Daoy (cell line): Measurements from ENCODE around the gene LRP1B. TPM values are rescaled to one million over a fixed set of nuclear protein-coding genes. Genes with fewer than 3 reads are reported as not detected.
A peak's percentile ranks its signal among the peaks of the same experiment; 100 is the strongest.
"Not testable (repeated sequence)": the region's sequence is repeated elsewhere in the genome, so short reads cannot be mapped to it uniquely, and the experiment has no call there.

ENCODE experiments used
- DNase-seq: peaks from one replicate; pipeline ENCODE4 v3.0.0-alpha.2; 2015; ENCODE audit warnings: low read depth
- total RNA-seq: library from RNA; depleted of rRNA; stranded (reverse); fragments of >200 nt; shearing (Covaris generic); gene quantifications from 2 replicates; pipeline ENCODE4 v1.2.3, GENCODE V29; 2014

The LRP1B gene
- total RNA-seq, 1 experiment from 2014 or later, result not detected

DNA sequence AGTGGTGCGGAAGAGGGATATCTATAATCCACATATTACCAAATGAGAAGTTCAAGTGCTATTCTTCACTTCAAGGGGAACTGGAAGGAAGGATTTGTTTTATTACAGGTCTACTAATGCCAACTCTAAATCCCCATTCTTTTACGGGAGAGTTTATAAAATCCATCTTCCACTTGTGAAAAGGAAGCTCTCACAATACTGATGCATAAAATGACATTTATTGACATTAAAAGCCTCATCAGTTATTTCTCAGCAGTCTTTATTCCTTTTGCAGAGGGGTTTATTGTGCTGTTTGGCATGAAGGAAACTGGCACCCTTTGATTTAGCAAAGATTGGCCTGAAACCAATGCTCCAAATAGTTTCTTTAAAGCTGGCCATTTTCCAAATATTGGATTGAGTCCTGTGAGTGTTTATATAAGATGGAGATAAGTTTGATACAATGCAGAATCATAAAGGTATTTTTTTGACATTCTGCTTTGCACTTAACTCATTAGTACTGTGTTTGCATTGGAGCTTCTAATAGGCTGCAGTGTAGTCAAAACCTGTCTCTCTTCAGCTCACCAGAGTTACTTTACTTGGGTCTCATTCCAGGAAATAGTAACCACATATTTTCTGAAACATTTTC, 26.6 kb downstream of the LRP1B start:
- no peak for DNase-seq

- DNase-seq, result peak; percentile 3
These were observed 29.8 kb downstream of the LRP1B start for GRCh38 chr2:142100970-142101369.

GRCh38 chr2:142100139-142100873, 30.5 kb downstream of the LRP1B start:
- no peak for DNase-seq

DNA sequence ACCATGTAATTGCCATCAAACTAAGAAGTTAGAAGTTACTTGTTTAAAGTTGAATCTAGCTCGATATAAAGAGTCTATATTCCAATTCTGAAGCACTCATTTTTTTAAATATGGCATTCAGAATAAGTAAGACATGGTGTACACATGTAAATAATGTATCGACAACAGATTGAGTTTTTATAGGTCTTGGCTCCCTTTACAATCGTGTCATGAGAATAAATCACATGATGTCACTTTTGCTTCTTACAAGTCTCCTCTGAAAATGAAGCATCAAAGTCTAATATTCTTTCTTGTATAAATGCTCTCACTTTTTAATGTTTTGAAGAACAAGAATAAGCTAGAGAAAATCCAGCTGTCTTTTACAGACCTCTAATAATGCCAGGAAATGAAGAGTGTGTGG, 33.1 kb downstream of the LRP1B start:
- no peak for DNase-seq

DNA sequence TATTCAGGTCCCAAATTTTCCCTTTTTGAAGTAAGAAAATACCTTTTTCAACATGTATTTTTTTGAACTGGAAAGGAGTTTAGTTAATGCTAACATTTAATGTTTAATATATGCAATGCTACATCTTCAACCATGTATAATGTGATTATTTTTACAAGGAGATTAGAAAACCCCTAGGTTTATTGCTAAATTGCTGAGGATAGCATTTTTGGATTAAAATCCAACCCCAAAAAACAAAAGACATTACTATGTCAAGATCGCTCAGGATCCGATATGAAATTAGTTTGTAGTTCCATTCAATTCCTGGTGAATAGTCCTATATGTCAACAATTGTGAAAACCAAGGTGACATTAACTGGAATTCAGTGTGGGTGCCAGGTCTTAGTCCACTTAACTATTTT, 35.2 kb downstream of the LRP1B start:
- DNase-seq, result no peak

- DNase-seq, result no peak
These were observed 36.6 kb downstream of the LRP1B start for GRCh38 chr2:142094233-142094632.

DNA sequence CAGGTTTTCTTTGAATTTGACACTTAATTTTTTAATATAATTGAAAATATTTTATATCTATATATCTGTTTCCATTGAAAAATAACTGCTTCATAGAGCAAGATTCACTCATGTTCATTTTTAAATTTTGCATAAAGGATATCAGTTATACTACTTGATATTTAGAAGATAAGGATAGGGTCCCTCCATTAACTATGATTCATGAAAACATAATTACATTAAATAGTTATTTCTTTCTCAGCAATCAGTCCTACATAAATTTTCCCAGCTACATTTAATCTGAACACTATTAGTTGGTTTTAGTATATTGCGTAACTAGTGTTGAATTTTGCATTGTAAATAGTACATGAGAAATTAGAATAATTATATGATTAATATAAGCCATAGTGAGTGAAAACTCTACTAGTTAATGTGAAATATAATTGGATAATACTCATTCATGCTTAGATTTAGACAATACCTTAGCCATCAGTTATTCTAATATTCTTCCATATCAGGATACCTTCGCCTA, 42.7 kb downstream of the LRP1B start:
- DNase-seq, result no peak

GRCh38 chr2:142087585-142087984, 43.2 kb downstream of the LRP1B start:
- DNase-seq, result not testable (repeated sequence)

GRCh38 chr2:142082368-142082767, 48.4 kb downstream of the LRP1B start:
- DNase-seq, result no peak

GRCh38 chr2:142076317-142076716, 54.5 kb downstream of the LRP1B start:
- no peak for DNase-seq

DNA sequence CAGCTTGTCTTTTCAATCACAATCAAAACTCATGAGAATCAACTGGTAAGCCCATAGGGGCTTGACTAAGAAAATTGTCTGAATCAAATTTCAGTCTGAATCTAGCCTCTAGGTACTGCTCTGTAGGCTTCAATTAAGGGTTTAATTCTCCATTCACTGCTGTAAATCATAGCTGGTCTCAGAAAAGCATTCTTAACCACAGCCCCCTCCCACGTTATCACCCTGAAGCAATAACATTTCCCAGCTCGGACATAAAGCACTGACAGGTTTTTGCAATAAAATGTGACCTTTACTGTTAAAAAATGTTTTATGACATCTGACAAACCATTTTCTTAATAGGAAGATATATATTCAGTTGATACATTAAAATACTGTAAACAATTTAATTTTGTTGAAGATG, 55.0 kb downstream of the LRP1B start:
- no peak for DNase-seq

DNA sequence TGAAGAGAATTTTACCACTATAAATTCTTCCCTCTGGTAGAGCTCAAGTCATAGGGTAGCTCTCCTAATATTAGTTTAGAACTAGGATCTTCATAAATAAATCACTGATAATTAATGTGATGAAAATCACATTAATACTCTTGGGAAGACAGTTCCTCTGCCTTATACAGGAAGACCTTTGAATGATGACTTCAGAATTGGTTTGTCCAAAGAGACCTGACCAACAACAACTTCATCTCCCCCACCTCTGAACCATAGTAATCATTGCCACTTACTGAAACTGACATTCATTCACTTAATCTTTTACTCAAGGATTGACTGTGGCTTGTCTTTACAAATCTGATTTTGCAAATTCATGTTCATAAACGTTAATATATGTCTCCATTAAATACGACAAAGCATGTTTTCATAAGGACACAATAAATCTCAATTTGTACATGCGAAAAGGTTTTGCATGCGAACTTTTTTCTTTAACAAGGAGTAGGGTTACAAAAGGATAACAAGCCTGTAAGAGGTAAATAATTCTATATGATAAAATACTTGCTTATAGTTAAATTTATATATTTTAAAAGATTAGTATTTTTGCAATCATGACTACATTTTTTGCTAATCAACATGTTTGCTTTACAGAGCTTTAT, 61.4 kb downstream of the LRP1B start:
- DNase-seq, result no peak

- no peak for DNase-seq
These were observed 65.1 kb downstream of the LRP1B start for GRCh38 chr2:142065700-142066099.

DNA sequence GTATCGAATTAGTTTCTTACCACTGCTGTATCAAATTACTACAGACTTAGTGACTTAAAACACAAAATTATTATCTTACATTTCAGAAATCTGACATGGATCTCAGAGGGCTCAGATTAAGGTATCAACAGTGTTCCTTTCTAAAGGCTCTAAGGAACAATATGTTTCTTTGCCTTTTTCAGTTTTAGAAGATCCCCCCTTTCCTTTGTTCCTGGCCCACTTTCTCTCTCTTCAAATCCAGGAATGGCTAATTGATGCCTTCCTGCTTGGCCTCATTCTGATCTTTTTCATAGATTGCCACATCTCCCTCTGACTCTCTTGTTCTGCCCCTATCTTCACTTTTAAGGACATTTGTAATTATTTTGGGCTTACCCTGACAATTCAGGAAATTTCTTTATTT, 65.7 kb downstream of the LRP1B start:
- DNase-seq, result no peak

- DNase-seq, result no peak
These were observed 69.1 kb downstream of the LRP1B start for GRCh38 chr2:142061733-142062132.

GRCh38 chr2:142058149-142058548, 72.7 kb downstream of the LRP1B start:
- no peak for DNase-seq

- DNase-seq, result no peak
These were observed 74.0 kb downstream of the LRP1B start for GRCh38 chr2:142056784-142057183.

DNA sequence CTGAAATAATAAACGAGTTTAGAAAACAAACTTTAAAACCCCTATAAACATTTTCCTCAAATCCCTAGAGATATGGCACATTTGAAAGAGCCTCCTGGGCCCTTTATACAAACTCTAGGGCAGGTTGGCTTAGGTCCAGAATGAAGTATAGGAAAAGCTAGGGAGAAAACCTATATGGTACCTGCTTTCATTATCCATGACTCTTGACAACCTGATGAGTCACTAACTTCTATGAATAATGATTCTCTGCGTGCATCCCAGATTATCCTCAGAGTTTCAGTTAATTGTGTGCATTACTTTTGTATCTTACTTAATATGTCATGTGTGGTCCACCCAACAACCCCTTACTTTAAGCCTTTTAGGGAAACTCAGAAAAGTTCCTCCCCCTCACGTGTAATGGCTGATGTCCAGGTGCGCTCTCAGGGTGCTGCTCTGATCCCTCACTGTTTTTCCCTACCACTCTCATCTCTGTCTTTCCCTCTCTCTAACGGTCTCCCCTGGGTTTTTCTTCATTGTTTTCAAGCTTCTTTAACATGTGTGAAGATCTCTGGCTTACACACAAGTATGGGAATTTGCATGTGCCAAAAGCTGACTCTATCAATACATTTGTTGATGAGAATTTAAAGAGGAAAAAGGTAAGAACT, 78.5 kb downstream of the LRP1B start:
- DNase-seq, result no peak

DNA sequence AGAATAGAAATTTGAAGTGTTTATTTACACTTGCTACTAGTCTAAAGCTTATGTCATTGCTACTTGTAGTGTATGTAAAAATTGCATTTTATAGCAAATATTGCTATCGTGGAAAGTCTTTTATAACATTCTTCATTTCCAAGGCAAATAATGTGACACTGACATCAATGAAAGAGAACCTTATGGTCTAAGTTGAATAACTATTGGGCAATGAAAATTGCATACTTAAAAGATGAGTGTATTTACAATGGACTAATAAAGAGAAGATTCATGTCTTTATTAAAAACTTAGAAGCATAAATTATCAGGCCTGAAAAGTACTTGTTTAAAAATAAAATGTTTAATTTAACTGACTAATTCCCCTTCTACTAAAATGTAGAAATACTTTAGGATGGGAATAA, 82.2 kb downstream of the LRP1B start:
- DNase-seq, result no peak

DNA sequence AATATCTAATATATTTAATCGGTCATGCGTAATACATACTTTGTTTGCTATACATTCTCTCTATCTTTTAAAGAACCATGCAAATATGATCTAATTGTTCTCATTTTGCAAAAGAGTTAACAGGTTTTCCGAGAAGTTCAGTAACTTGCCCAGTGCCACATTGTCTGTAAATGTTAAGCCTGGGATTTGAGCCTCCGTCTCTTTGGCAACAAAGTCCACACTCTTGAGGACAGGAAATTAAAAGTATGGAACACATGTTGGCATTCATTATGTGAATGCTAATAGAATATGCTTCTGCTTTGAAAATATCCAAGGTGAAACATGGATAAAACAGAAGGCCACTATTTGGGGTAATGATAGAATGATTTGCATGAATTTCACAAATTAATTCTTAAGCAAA, 85.2 kb downstream of the LRP1B start:
- no peak for DNase-seq

- DNase-seq, result no peak
These were observed 86.6 kb downstream of the LRP1B start for GRCh38 chr2:142044197-142044596.

- DNase-seq, result no peak
These were observed 88.1 kb downstream of the LRP1B start for GRCh38 chr2:142042536-142043199.
